GM12878 (cell line): Measurements from ENCODE around the gene ZNF771. TPM values are rescaled to one million over a fixed set of nuclear protein-coding genes. Genes with fewer than 3 reads are reported as not detected.
A peak's percentile ranks its signal among the peaks of the same experiment; 100 is the strongest.

Experiments
- CHD1 ChIP-seq: IDR thresholded peaks from 2 replicates; pipeline ENCODE4 v1.6.1; 2012; ENCODE audit warnings: low read depth, low read length, improper control_type of control experiment
- CREB1 ChIP-seq: IDR thresholded peaks from 2 replicates; pipeline ENCODE4 v1.6.1; 2012; ENCODE audit warnings: low read depth, mild to moderate bottlenecking, inconsistent platforms
- CTCF ChIP-seq, 3 experiments: IDR thresholded peaks in 2 of 3; conservative IDR thresholded peaks in 1 of 3; 2 replicates each; pipeline ENCODE4 v1.5.1; 2011; ENCODE audit warnings: low read depth in 3 of 3, low read length in 3 of 3, mild to moderate bottlenecking in 3 of 3, control low read depth in 2 of 3, moderate library complexity in 2 of 3, inconsistent platforms in 1 of 3, mixed read lengths in 1 of 3; ENCODE audit not compliant: control insufficient read depth in 2 of 3, insufficient read depth in 1 of 3; ENCODE audit errors: extremely low read depth in 1 of 3
- FOXK2 ChIP-seq: fragments of 450-650 bp; IDR thresholded peaks from 2 replicates; pipeline ENCODE4 v1.6.1; 2017; ENCODE audit warnings: mild to moderate bottlenecking, moderate library complexity
- GABPA ChIP-seq: IDR thresholded peaks from 2 replicates; pipeline ENCODE4 v1.6.1; 2014; ENCODE audit warnings: antibody characterized with exemption, low read depth, mild to moderate bottlenecking, inconsistent platforms
- IRF4 ChIP-seq: IDR thresholded peaks from 2 replicates; pipeline ENCODE4 v1.6.1; 2011; ENCODE audit warnings: low read depth, low read length
- MAX ChIP-seq: IDR thresholded peaks from 2 replicates; pipeline ENCODE4 v1.6.1; 2012; ENCODE audit warnings: low read depth, low read length, improper control_type of control experiment
- MYC ChIP-seq: IDR thresholded peaks from 2 replicates; pipeline ENCODE4 v1.6.1; 2011; ENCODE audit warnings: mild to moderate bottlenecking, low read length, moderate library complexity, inconsistent platforms; ENCODE audit not compliant: insufficient read depth, insufficient replicate concordance, insufficient read length, severe bottlenecking
- PAX5 ChIP-seq: IDR thresholded peaks from 2 replicates; pipeline ENCODE4 v1.6.1; 2011; ENCODE audit warnings: low read depth, low read length, borderline replicate concordance
- POLR2A ChIP-seq: IDR thresholded peaks from 2 replicates; pipeline ENCODE4 v1.6.1; 2011; ENCODE audit warnings: low read depth, mild to moderate bottlenecking, low read length
- RAD21 ChIP-seq: IDR thresholded peaks from 2 replicates; pipeline ENCODE4 v1.6.1; 2011; ENCODE audit warnings: mild to moderate bottlenecking, low read depth, low read length, moderate library complexity; ENCODE audit not compliant: insufficient read depth
- SIN3A ChIP-seq: IDR thresholded peaks from 2 replicates; pipeline ENCODE4 v1.6.1; 2012; ENCODE audit warnings: low read depth, low read length, improper control_type of control experiment
- SMAD1 ChIP-seq: fragments of 450-650 bp; IDR thresholded peaks from 2 replicates; pipeline ENCODE4 v1.6.1; 2018; ENCODE audit warnings: mild to moderate bottlenecking, low read depth; ENCODE audit not compliant: partially characterized antibody
- SMAD5 ChIP-seq: IDR thresholded peaks from 2 replicates; pipeline ENCODE4 v1.6.1; 2016; ENCODE audit warnings: antibody characterized with exemption, low read depth
- TBL1XR1 ChIP-seq: IDR thresholded peaks from 2 replicates; pipeline ENCODE4 v1.6.1; 2012; ENCODE audit warnings: low read depth, low read length, improper control_type of control experiment
- USF2 ChIP-seq: IDR thresholded peaks from 2 replicates; pipeline ENCODE4 v1.6.1; 2011; ENCODE audit warnings: low read depth, low read length, improper control_type of control experiment, borderline replicate concordance
- ZBTB40 ChIP-seq: fragments of 450-650 bp; IDR thresholded peaks from 2 replicates; pipeline ENCODE4 v1.6.1; 2016; ENCODE audit warnings: mild to moderate bottlenecking, moderate library complexity, borderline replicate concordance
- ZNF217 ChIP-seq: fragments of 450-650 bp; IDR thresholded peaks from 2 replicates; pipeline ENCODE4 v1.6.1; 2017; ENCODE audit warnings: antibody characterized with exemption, mild to moderate bottlenecking
- ZNF687 ChIP-seq: fragments of 450-650 bp; IDR thresholded peaks from 2 replicates; pipeline ENCODE4 v1.6.1; 2017; ENCODE audit warnings: mild to moderate bottlenecking, moderate library complexity
- polyA plus RNA-seq, 11 experiments: library from polyadenylated mRNA; depleted of rRNA in 4 of 11; unstranded in 6 of 11; stranded (reverse) in 5 of 11; fragments of >200 nt; fragmentation: Nextera tagmentation in 4 of 11; fragmentation: Illumina TruSeq in 1 of 11; extraction: Ambion mirVana in 4 of 11; extraction: Trizol in 1 of 11; gene quantifications; 1 replicate in 1 of 11; 2 replicates in 10 of 11; pipeline versions ENCODE4 v1.2.1 to v1.2.3, GENCODE V29; 2011 to 2016; ENCODE audit warnings: inconsistent platforms in 2 of 11, missing spikeins in 2 of 11, low read depth in 1 of 11
- total RNA-seq, 4 experiments: library from RNA; depleted of rRNA in 3 of 4; stranded (reverse); fragments of >200 nt in 3 of 4; fragmentation: Illumina TruSeq in 1 of 4; extraction: Trizol in 1 of 4; gene quantifications; 2 replicates each; pipeline versions ENCODE4 v1.2.1 to v1.2.3, GENCODE V29; 2013 to 2021

ZNF771 gene
- total and polyA plus RNA-seq, 10 of the 15 experiments (the other 5 are each of a cell fraction or from before 2014, with no cell fraction given): 0.98 to 7.6 (median 3.7) TPM

GRCh38 chr16:30457743-30458560, 50.5 kb downstream of the ZNF771 start (continued):
- no peak for TF ChIP-seq SIN3A
- TF ChIP-seq SMAD5: no peak
- TF ChIP-seq IRF4: no peak
- TF ChIP-seq FOXK2: no peak
- no peak for TF ChIP-seq ZNF687
- no peak for TF ChIP-seq PAX5
- TF ChIP-seq MAX: no peak
- no peak for TF ChIP-seq POLR2A
- TF ChIP-seq TBL1XR1: no peak
- no peak for TF ChIP-seq RAD21
- no peak for TF ChIP-seq CTCF (IDR thresholded peaks at IDR 0.05 in 2 of 3, conservative IDR thresholded peaks at IDR 0.05 in 1 of 3; ENCODE audit: control insufficient read depth in 2 of 3, extremely low read depth in 1 of 3, insufficient read depth in 1 of 3, low read depth in 3 of 3, low read length in 3 of 3)
- TF ChIP-seq MYC: no peak
- TF ChIP-seq CREB1: no peak
- TF ChIP-seq GABPA: no peak
- TF ChIP-seq CHD1: no peak
- peak; percentile 47; the same call in 1 of the 2 replicates for TF ChIP-seq ZNF217
- no peak for TF ChIP-seq SMAD1
- TF ChIP-seq USF2: no peak
- TF ChIP-seq ZBTB40: peak; percentile 16; the same call in 1 of the 2 replicates
